OCI-LY1 (cell line): ENCODE measurements around the gene TEAD1.

Experiments
- CTCF ChIP-seq: fragments of 200-600 bp; sonication (generic), shearing (Covaris generic); IDR thresholded peaks from 2 replicates; pipeline ENCODE4 v1.5.1; 2017; ENCODE audit warnings: mild to moderate bottlenecking, antibody characterized with exemption, low read length, moderate library complexity, mixed read lengths
- EZH2 ChIP-seq: fragments of 200-600 bp; sonication (generic), shearing (Covaris generic); IDR thresholded peaks from 2 replicates; pipeline ENCODE4 v1.8.0; 2017; ENCODE audit warnings: borderline replicate concordance, mixed run types, mild to moderate bottlenecking, antibody characterized with exemption, low read length, moderate library complexity, mixed read lengths

- TF ChIP-seq CTCF = no peak
- TF ChIP-seq EZH2 = no peak
Observed at GRCh38 chr11:12871788-12872321, 197.6 kb downstream of the TEAD1 start.
